SK-N-SH (cell line): ENCODE measurements around the gene EPHB2. TPM values are rescaled to one million over a fixed set of nuclear protein-coding genes. Genes with fewer than 3 reads are reported as not detected.

Experiments used
- CTCF ChIA-PET: fragments of 300-600, 350-600 bp; formaldehyde crosslinking; extraction: SDS; loops from one replicate; lab custom pipeline; 2021; lab: Yijun Ruan, JAX
- POLR2A ChIA-PET: fragments of 350-600 bp; sonication (Branson Sonifier 250); formaldehyde crosslinking; extraction: SDS; loops from one replicate; lab custom pipeline; 2020; ENCODE audit warnings: antibody characterized with exemption, inconsistent platforms; lab: Yijun Ruan, JAX
- DNase-seq: peaks from one replicate; pipeline ENCODE4 v3.0.0; 2012
- H2AFZ ChIP-seq: fragments of 200-600 bp; sonication (generic); 2 replicates; pipeline ENCODE4 v1.8.1; 2016; ENCODE audit warnings: antibody characterized with exemption, mild to moderate bottlenecking, low read depth
- H3F3A ChIP-seq: fragments of 200-600 bp; sonication (generic); replicated peaks from 2 replicates; pipeline ENCODE3; 2016; ENCODE audit warnings: antibody characterized with exemption, mild to moderate bottlenecking; ENCODE audit not compliant: insufficient read depth
- H3K27ac ChIP-seq, 2 experiments: fragments of 200-500 bp in 1 of 2; fragments of 200-600 bp in 1 of 2; sonication (Bioruptor generic) in 1 of 2; sonication (generic), shearing (Covaris generic) in 1 of 2; 2 replicates each; pipeline versions ENCODE4 v1.5.1 to v1.6.1; 2014 to 2016; ENCODE audit warnings: low read depth in 2 of 2, inconsistent platforms in 1 of 2, low read length in 1 of 2, mild to moderate bottlenecking in 1 of 2, mixed read lengths in 1 of 2
- H3K27me3 ChIP-seq: fragments of 200-600 bp; sonication (generic), shearing (Covaris generic); 2 replicates; pipeline ENCODE4 v1.6.1; 2016; ENCODE audit warnings: mixed run types; ENCODE audit not compliant: insufficient read depth
- H3K36me3 ChIP-seq, 2 experiments: fragments of 200-500 bp in 1 of 2; fragments of 200-600 bp in 1 of 2; sonication (Bioruptor generic) in 1 of 2; sonication (generic) in 1 of 2; replicated peaks in 1 of 2; 2 replicates each; pipeline versions ENCODE3 to v1.5.1; 2014 to 2016; ENCODE audit warnings: low read length in 1 of 2, mild to moderate bottlenecking in 1 of 2; ENCODE audit not compliant: insufficient read depth in 2 of 2, control insufficient read depth in 1 of 2
- H3K4me1 ChIP-seq, 2 experiments: fragments of 200-500 bp in 1 of 2; fragments of 200-600 bp in 1 of 2; sonication (Bioruptor generic) in 1 of 2; sonication (generic), shearing (Covaris generic) in 1 of 2; 2 replicates each; pipeline versions ENCODE4 v1.5.1 to v1.6.1; 2014 to 2016; ENCODE audit warnings: low read depth in 1 of 2, low read length in 1 of 2, mixed run types in 1 of 2; ENCODE audit not compliant: insufficient read depth in 2 of 2, control insufficient read depth in 1 of 2
- H3K4me2 ChIP-seq: fragments of 200-600 bp; sonication (generic), shearing (Covaris generic); 2 replicates; pipeline ENCODE4 v1.6.1; 2017; ENCODE audit warnings: mixed run types
- H3K4me3 ChIP-seq, 2 experiments: fragments of 200-500 bp in 1 of 2; fragments of 200-600 bp in 1 of 2; sonication (Bioruptor generic) in 1 of 2; sonication (generic), shearing (Covaris generic) in 1 of 2; 2 replicates each; pipeline versions ENCODE4 v1.5.1 to v1.8.1; 2014 to 2016; ENCODE audit warnings: low read depth in 2 of 2, inconsistent platforms in 1 of 2, low read length in 1 of 2, mild to moderate bottlenecking in 1 of 2, mixed read lengths in 1 of 2, moderate library complexity in 1 of 2
- H3K79me2 ChIP-seq: fragments of 200-600 bp; sonication (generic); 2 replicates; pipeline ENCODE4 v1.8.1; 2017; ENCODE audit warnings: mild to moderate bottlenecking; ENCODE audit not compliant: insufficient read depth
- H3K9ac ChIP-seq: fragments of 200-600 bp; sonication (generic); 2 replicates; pipeline ENCODE4 v1.6.1; 2017; ENCODE audit warnings: mixed run types
- H3K9me2 ChIP-seq: fragments of 200-600 bp; sonication (generic); 2 replicates; pipeline ENCODE4 v1.6.1; 2017; ENCODE audit warnings: mixed run types
- H3K9me3 ChIP-seq: fragments of 200-600 bp; sonication (generic); 2 replicates; pipeline ENCODE4 v1.6.1; 2017; ENCODE audit warnings: mixed run types, mild to moderate bottlenecking, moderate library complexity
- H4K20me1 ChIP-seq: fragments of 200-600 bp; sonication (generic); 2 replicates; pipeline ENCODE4 v1.6.1; 2017; ENCODE audit warnings: mild to moderate bottlenecking, mixed run types; ENCODE audit not compliant: insufficient read depth
- CHD2 ChIP-seq: fragments of 150-350 bp; IDR thresholded peaks from 2 replicates; pipeline ENCODE4 v1.6.1; 2018; ENCODE audit warnings: low read length; ENCODE audit not compliant: partially characterized antibody
- EP300 ChIP-seq, 2 experiments: IDR thresholded peaks; 2 replicates each; pipeline versions ENCODE4 v1.4.0 to v1.6.1; 2012; ENCODE audit warnings: borderline replicate concordance in 1 of 2, low read depth in 1 of 2, low read length in 1 of 2
- FOXM1 ChIP-seq: IDR thresholded peaks from 2 replicates; pipeline ENCODE4 v1.4.0; 2012; ENCODE audit warnings: low read depth, mild to moderate bottlenecking
- SIN3A ChIP-seq: IDR thresholded peaks from 2 replicates; pipeline ENCODE4 v1.6.1; 2012; ENCODE audit warnings: low read depth, mild to moderate bottlenecking, low read length, moderate library complexity, borderline replicate concordance
- TAF1 ChIP-seq: IDR thresholded peaks from 2 replicates; pipeline ENCODE4 v1.6.1; 2012; ENCODE audit warnings: low read depth, mild to moderate bottlenecking, low read length, moderate library complexity, borderline replicate concordance
- TCF12 ChIP-seq: IDR thresholded peaks from 2 replicates; pipeline ENCODE4 v1.4.0; 2012
- YY1 ChIP-seq: IDR thresholded peaks from 2 replicates; pipeline ENCODE4 v1.4.0; 2012; ENCODE audit warnings: low read depth, mild to moderate bottlenecking
- WGBS: methylation state at CpG from one replicate; pipeline ENCODE4 v1.1.6; 2017; ENCODE audit warnings: low lambda C conversion rate; 5-methylcytosine and 5-hydroxymethylcytosine counted together
- polyA plus RNA-seq, 3 experiments: library from polyadenylated mRNA; depleted of rRNA; stranded (reverse); fragments of >200 nt; gene quantifications; 2 replicates each; pipeline ENCODE4 v1.2.3, GENCODE V29; 2012
- TF ChIP-seq, protein P1 (sequence below): IDR thresholded peaks from 2 replicates; pipeline ENCODE4 v1.4.0; 2012; ENCODE audit warnings: low read depth, borderline replicate concordance
- TF ChIP-seq, protein P2 (sequence below): IDR thresholded peaks from 2 replicates; pipeline ENCODE4; 2012
- TF ChIP-seq, protein P3 (sequence below): IDR thresholded peaks from 2 replicates; pipeline ENCODE4 v1.4.0; 2012; ENCODE audit warnings: low read depth, borderline replicate concordance

The EPHB2 gene
- polyA plus RNA-seq, 1 of the 3 experiments (the other 2 are of a cell fraction), result 25.2 TPM

DNA sequence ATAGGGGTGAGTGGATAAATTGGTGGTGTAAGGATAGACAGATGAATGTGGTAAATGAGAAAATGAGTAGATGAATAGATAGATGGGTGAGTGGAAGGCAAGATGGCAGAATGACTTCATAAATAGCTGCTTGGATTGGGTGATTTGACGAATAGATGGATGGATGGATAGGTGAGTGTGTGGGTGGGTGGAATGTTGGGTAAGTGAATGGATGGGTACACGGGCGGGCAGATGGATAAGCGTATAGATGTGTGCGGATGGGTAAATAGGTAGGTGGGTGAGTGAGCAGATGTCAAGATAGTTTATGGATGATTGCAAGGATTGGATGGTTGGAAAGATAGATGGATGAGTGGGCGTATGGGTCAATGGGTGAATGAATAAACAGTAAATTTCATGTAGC is 59.3 kb downstream of the EPHB2 start:
- no peak overlapping the region for H3K4me2 ChIP-seq
- no peaks in the 10 kb centered on the region for H3F3A ChIP-seq
- no peak for DNase-seq
- H3K9me2 ChIP-seq, result no peaks in the 10 kb centered on the region
- H3K27me3 ChIP-seq, result no peaks in the 10 kb centered on the region
- 95% methylated on average over 6 of the region's 6 CpGs for WGBS
- H3K9me3 ChIP-seq, result no peaks in the 10 kb centered on the region
- peaks cover 19% of the 10 kb centered on the region; the same call in 1 of the 2 replicates for H4K20me1 ChIP-seq
- H3K9ac ChIP-seq, result no peak overlapping the region
- H3K4me1 ChIP-seq, result no peaks in the 10 kb centered on the region; a peak in 1 of 4 replicates
- H3K79me2 ChIP-seq, result peaks cover 19% of the 10 kb centered on the region; the same call in 1 of the 2 replicates
- CTCF ChIA-PET, result interaction anchor here (1.6 kb wide), 1 partner anchor 161 kb away, joined by 5 read pairs; no protein-coding TSS in a partner anchor
- POLR2A ChIA-PET, result no interaction called here
- TF ChIP-seq, protein P1, sequence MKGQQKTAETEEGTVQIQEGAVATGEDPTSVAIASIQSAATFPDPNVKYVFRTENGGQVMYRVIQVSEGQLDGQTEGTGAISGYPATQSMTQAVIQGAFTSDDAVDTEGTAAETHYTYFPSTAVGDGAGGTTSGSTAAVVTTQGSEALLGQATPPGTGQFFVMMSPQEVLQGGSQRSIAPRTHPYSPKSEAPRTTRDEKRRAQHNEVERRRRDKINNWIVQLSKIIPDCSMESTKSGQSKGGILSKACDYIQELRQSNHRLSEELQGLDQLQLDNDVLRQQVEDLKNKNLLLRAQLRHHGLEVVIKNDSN, result no peak
- no peak for TF ChIP-seq FOXM1
- no peak overlapping the region for H3K4me3 ChIP-seq
- H3K36me3 ChIP-seq, result no peaks in the 10 kb centered on the region
- H3K27ac ChIP-seq, result no peak overlapping the region
- no peak overlapping the region for H2AFZ ChIP-seq

DNA sequence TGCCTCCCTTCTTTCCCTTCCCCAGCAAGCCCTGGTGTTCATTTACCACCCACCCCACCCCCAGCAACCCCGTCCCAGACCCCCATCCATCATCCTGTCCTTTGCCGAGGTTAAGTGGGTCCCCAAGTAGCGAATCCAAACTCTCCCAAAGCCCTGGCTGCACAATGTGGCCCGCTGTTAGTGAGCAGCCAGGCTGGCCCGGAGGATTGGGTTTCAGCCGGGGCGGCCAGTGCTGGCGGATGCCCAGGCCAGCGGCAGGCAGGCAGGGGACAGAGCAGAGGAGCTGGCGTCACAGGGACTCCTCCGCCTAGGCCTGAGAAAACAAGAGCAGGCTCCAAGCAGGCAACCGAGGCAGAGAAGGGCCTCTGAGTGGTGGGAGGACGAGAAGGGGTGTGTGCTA is 61.4 kb downstream of the EPHB2 start:
- 96% methylated on average over 12 of the region's 13 CpGs for WGBS

More for the DNA sequence above, 61.4 kb downstream of the EPHB2 start:
- no peaks in the 10 kb centered on the region for H3K9me3 ChIP-seq
- H3K79me2 ChIP-seq, result peaks cover 14% of the 10 kb centered on the region; the same call in 1 of the 2 replicates
- no peak overlapping the region for H3K4me2 ChIP-seq
- ChIA-PET POLR2A (no interaction called here), CTCF (interaction anchor here (1.1 kb wide), 1 partner anchor 90 kb away, joined by 4 read pairs; no protein-coding TSS in a partner anchor)
- no peak overlapping the region for H3K27ac ChIP-seq
- H3K9me2 ChIP-seq, result no peaks in the 10 kb centered on the region
- no peaks in the 10 kb centered on the region for H3K27me3 ChIP-seq
- H3F3A ChIP-seq, result no peaks in the 10 kb centered on the region
- DNase-seq, result no peak
- no peak overlapping the region for H3K9ac ChIP-seq
- TF ChIP-seq EP300 (IDR thresholded peaks at IDR 0.05; ENCODE audit: borderline replicate concordance in 1 of 2, low read depth in 1 of 2, low read length in 1 of 2) (no peak), YY1 (no peak), TCF12 (no peak), CHD2 (no peak), TAF1 (no peak), SIN3A (no peak)
- TF ChIP-seq, protein P2, sequence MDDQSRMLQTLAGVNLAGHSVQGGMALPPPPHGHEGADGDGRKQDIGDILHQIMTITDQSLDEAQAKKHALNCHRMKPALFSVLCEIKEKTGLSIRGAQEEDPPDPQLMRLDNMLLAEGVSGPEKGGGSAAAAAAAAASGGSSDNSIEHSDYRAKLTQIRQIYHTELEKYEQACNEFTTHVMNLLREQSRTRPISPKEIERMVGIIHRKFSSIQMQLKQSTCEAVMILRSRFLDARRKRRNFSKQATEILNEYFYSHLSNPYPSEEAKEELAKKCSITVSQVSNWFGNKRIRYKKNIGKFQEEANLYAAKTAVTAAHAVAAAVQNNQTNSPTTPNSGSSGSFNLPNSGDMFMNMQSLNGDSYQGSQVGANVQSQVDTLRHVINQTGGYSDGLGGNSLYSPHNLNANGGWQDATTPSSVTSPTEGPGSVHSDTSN, result no peak
- TF ChIP-seq, protein P3, sequence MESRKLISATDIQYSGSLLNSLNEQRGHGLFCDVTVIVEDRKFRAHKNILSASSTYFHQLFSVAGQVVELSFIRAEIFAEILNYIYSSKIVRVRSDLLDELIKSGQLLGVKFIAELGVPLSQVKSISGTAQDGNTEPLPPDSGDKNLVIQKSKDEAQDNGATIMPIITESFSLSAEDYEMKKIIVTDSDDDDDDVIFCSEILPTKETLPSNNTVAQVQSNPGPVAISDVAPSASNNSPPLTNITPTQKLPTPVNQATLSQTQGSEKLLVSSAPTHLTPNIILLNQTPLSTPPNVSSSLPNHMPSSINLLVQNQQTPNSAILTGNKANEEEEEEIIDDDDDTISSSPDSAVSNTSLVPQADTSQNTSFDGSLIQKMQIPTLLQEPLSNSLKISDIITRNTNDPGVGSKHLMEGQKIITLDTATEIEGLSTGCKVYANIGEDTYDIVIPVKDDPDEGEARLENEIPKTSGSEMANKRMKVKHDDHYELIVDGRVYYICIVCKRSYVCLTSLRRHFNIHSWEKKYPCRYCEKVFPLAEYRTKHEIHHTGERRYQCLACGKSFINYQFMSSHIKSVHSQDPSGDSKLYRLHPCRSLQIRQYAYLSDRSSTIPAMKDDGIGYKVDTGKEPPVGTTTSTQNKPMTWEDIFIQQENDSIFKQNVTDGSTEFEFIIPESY, result no peak
- H3K4me3 ChIP-seq, result no peak overlapping the region
- H3K4me1 ChIP-seq, result peaks cover 0 to 10% of the 10 kb centered on the region in 2 experiments; a peak in 1 of 4 replicates
- H2AFZ ChIP-seq, result no peak overlapping the region
- no peaks in the 10 kb centered on the region for H3K36me3 ChIP-seq
- peaks cover 10% of the 10 kb centered on the region; the same call in 1 of the 2 replicates for H4K20me1 ChIP-seq
